Astrocyte of the hippocampus (primary cell): Measurements from ENCODE around the gene ANKMY1.

Experiments used
- DNase-seq: peaks from one replicate; pipeline ENCODE4 v3.0.0; 2011; ENCODE audit warnings: low read depth, low spot score

ANKMY1 gene

GRCh38 chr2:240557808-240558207 is at the start of gene ANKMY1:
Gene ANKMY1, minus strand, starts transcription at chr2:240557988. Its CDS starts 653 bp downstream, at chr2:240557335.
- DNase-seq: peak; percentile 93

GRCh38 chr2:240605867-240606743 is 48.3 kb upstream of the ANKMY1 start:
- no peak for DNase-seq

- no peak for DNase-seq
Observed at GRCh38 chr2:240604939-240605716, 47.3 kb upstream of the ANKMY1 start.

- DNase-seq: peak; percentile 70
Observed at GRCh38 chr2:240604291-240604938, 46.6 kb upstream of the ANKMY1 start.

GRCh38 chr2:240603846-240604245 is 46.1 kb upstream of the ANKMY1 start:
- DNase-seq: no peak

- DNase-seq: no peak
Observed at GRCh38 chr2:240603081-240603835, 45.5 kb upstream of the ANKMY1 start.

- DNase-seq: no peak
Observed at GRCh38 chr2:240602266-240603050, 44.7 kb upstream of the ANKMY1 start.

- DNase-seq: no peak
Observed at GRCh38 chr2:240601831-240602160, 44.0 kb upstream of the ANKMY1 start.

- DNase-seq: no peak
Observed at GRCh38 chr2:240601061-240601830, 43.5 kb upstream of the ANKMY1 start.

GRCh38 chr2:240600451-240600961 is 42.7 kb upstream of the ANKMY1 start:
- DNase-seq: no peak

- DNase-seq: no peak
Observed at GRCh38 chr2:240599141-240599583, 41.4 kb upstream of the ANKMY1 start.

GRCh38 chr2:240598311-240598911 is 40.6 kb upstream of the ANKMY1 start:
- no peak for DNase-seq

GRCh38 chr2:240597419-240598181 is 39.8 kb upstream of the ANKMY1 start:
- DNase-seq: no peak

- no peak for DNase-seq
Observed at GRCh38 chr2:240597054-240597418, 39.2 kb upstream of the ANKMY1 start.

- peak; percentile 31 for DNase-seq
Observed at GRCh38 chr2:240596491-240596931, 38.7 kb upstream of the ANKMY1 start.

- no peak for DNase-seq
Observed at GRCh38 chr2:240596080-240596460, 38.3 kb upstream of the ANKMY1 start.

- DNase-seq: peak; percentile 19
Observed at GRCh38 chr2:240595381-240596079, 37.7 kb upstream of the ANKMY1 start.
